Measurements from ENCODE around the gene OR10G6. TPM values are rescaled to one million over a fixed set of nuclear protein-coding genes. Genes with fewer than 3 reads are reported as not detected.

Gene OR10G6
- total and polyA plus RNA-seq, 7 donors: not detected

GRCh38 chr11:123976770-123977560 is 18.0 kb downstream of the OR10G6 start:
- TF ChIP-seq, protein P1, sequence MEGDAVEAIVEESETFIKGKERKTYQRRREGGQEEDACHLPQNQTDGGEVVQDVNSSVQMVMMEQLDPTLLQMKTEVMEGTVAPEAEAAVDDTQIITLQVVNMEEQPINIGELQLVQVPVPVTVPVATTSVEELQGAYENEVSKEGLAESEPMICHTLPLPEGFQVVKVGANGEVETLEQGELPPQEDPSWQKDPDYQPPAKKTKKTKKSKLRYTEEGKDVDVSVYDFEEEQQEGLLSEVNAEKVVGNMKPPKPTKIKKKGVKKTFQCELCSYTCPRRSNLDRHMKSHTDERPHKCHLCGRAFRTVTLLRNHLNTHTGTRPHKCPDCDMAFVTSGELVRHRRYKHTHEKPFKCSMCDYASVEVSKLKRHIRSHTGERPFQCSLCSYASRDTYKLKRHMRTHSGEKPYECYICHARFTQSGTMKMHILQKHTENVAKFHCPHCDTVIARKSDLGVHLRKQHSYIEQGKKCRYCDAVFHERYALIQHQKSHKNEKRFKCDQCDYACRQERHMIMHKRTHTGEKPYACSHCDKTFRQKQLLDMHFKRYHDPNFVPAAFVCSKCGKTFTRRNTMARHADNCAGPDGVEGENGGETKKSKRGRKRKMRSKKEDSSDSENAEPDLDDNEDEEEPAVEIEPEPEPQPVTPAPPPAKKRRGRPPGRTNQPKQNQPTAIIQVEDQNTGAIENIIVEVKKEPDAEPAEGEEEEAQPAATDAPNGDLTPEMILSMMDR (IDR thresholded peaks at IDR 0.05): no peak
- no peak for TF ChIP-seq POLR2A (IDR thresholded peaks at IDR 0.05)
- no peak for TF ChIP-seq EP300 (IDR thresholded peaks at IDR 0.05)
- TF ChIP-seq POLR2AphosphoS5 (IDR thresholded peaks at IDR 0.05): no peak
- WGBS, 2 donors: 89 to 90% methylated on average over 18 of the region's 18 CpGs
- no peaks in the 10 kb centered on the region for H3K9me3 ChIP-seq
- no peak for DNase-seq
- H3K4me1 ChIP-seq: no peaks in the 10 kb centered on the region
- no peak overlapping the region for H3K27ac ChIP-seq
- no peaks in the 10 kb centered on the region for H3K36me3 ChIP-seq
- no peak overlapping the region for H3K4me3 ChIP-seq
- intact Hi-C loops (cut with DNase I): no loop called here
- H3K27me3 ChIP-seq: no peaks in the 10 kb centered on the region

GRCh38 chr11:123973816-123974215 is 21.1 kb downstream of the OR10G6 start:
- no peak for DNase-seq
- intact Hi-C loops (cut with DNase I): no loop called here
- no peak overlapping the region for H3K4me3 ChIP-seq
- WGBS, 2 donors: 77 to 78% methylated on average over 1 of the region's 1 CpG
- H3K4me1 ChIP-seq: no peaks in the 10 kb centered on the region
- H3K36me3 ChIP-seq: no peaks in the 10 kb centered on the region
- H3K9me3 ChIP-seq: no peaks in the 10 kb centered on the region
- H3K27ac ChIP-seq: no peak overlapping the region
- TF ChIP-seq POLR2A (IDR thresholded peaks at IDR 0.05) (no peak), EP300 (IDR thresholded peaks at IDR 0.05) (no peak), POLR2AphosphoS5 (IDR thresholded peaks at IDR 0.05) (no peak)
- TF ChIP-seq, protein P1 (IDR thresholded peaks at IDR 0.05): no peak
- H3K27me3 ChIP-seq: no peaks in the 10 kb centered on the region

DNA sequence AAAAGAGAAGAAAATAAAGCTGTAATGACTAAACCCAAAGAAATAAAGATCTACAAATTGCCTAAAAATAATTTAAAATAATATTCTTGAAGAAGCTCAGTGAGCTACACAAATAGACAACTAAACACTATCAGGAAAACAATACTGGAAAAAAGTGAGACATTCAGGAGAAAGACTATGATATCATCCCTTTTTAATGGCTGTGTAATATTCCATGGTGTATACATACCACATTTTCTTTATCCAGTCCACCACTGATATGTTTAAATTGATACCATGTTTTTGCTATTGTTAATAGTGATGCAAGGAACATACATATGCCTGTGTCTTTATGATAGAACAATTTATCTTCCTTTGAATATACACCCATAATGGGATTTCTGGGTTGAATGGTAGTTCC is 38.2 kb downstream of the OR10G6 start:
- intact Hi-C loops (cut with DNase I): no loop called here
- H3K9me3 ChIP-seq: no peaks in the 10 kb centered on the region
- H3K4me3 ChIP-seq: no peak overlapping the region
- H3K36me3 ChIP-seq: no peaks in the 10 kb centered on the region
- TF ChIP-seq, protein P1 (IDR thresholded peaks at IDR 0.05): no peak
- no peak for TF ChIP-seq POLR2A (IDR thresholded peaks at IDR 0.05)
- TF ChIP-seq POLR2AphosphoS5 (IDR thresholded peaks at IDR 0.05): no peak
- TF ChIP-seq EP300 (IDR thresholded peaks at IDR 0.05): no peak
- H3K27me3 ChIP-seq: no peaks in the 10 kb centered on the region
- no peaks in the 10 kb centered on the region for H3K4me1 ChIP-seq
- no peak overlapping the region for H3K27ac ChIP-seq
- no peak for DNase-seq

DNA sequence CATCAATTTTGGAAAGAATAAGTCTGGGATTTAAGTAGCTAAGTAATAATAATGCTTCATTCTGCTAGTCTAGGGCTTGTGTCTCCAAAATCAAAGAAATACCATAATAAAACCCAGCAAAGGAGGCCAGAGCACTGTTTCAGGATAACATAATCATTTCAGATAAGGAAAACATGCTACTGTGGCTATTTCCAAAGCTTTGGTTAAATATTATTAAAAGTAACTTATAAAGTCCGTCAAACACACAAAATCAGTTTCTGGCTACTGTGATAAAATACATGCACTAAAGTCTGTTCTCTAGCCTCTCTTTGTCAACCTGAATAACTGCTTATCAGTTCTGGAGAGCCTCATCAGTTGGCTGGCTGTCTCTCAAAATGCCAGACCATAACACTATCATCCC is 49.8 kb downstream of the OR10G6 start:
- Histone ChIP-seq H3K36me3 (no peaks in the 10 kb centered on the region), H3K27ac (no peak overlapping the region), H3K4me1 (no peaks in the 10 kb centered on the region), H3K9me3 (no peaks in the 10 kb centered on the region), H3K4me3 (no peak overlapping the region), H3K27me3 (no peaks in the 10 kb centered on the region)
- DNase-seq: no peak
- intact Hi-C loops (cut with DNase I): no loop called here
- TF ChIP-seq, protein P1 (IDR thresholded peaks at IDR 0.05): no peak
- no peak for TF ChIP-seq POLR2AphosphoS5 (IDR thresholded peaks at IDR 0.05)
- no peak for TF ChIP-seq POLR2A (IDR thresholded peaks at IDR 0.05)
- WGBS, 2 donors: 21 to 54% methylated on average over 1 of the region's 1 CpG

Other genes starting within 250 kb of the OR10G6 start
- gene OR6X1, start 240.6 kb downstream of the OR10G6 start, total RNA-seq: not detected
- gene OR6X1, start 240.6 kb downstream of the OR10G6 start, polyA plus RNA-seq: not detected
- gene OR6M1, start 188.8 kb downstream of the OR10G6 start, total RNA-seq: not detected
- not detected for gene OR6M1, start 188.8 kb downstream of the OR10G6 start, polyA plus RNA-seq
- gene TMEM225, start 109.5 kb downstream of the OR10G6 start, total RNA-seq: not detected
- not detected for gene TMEM225, start 109.5 kb downstream of the OR10G6 start, polyA plus RNA-seq
- gene OR8D4, start 93.0 kb downstream of the OR10G6 start, total RNA-seq: not detected
- gene OR8D4, start 93.0 kb downstream of the OR10G6 start, polyA plus RNA-seq: under 1 TPM in 1 of 3 donors, not detected in 2; 0.03 TPM
- gene OR4D5, start 55.5 kb downstream of the OR10G6 start, total RNA-seq: not detected
- gene OR4D5, start 55.5 kb downstream of the OR10G6 start, polyA plus RNA-seq: not detected
- gene OR6T1, start 51.3 kb downstream of the OR10G6 start, total RNA-seq: not detected
- not detected for gene OR6T1, start 51.3 kb downstream of the OR10G6 start, polyA plus RNA-seq
- gene OR10S1, start 17.4 kb downstream of the OR10G6 start, total RNA-seq: not detected
- gene OR10S1, start 17.4 kb downstream of the OR10G6 start, polyA plus RNA-seq: not detected
- gene OR10G4, start 17.8 kb upstream of the OR10G6 start, total RNA-seq: under 1 TPM in 1 of 4 donors, not detected in 3; 0.71 TPM
- gene OR10G4, start 17.8 kb upstream of the OR10G6 start, polyA plus RNA-seq: under 1 TPM in 1 of 3 donors, not detected in 2; 0.03 TPM
- gene OR10G9, start 27.9 kb upstream of the OR10G6 start, total RNA-seq: not detected
- gene OR10G9, start 27.9 kb upstream of the OR10G6 start, polyA plus RNA-seq: not detected
- not detected for gene OR10G8, start 31.6 kb upstream of the OR10G6 start, total RNA-seq
- gene OR10G8, start 31.6 kb upstream of the OR10G6 start, polyA plus RNA-seq: not detected
- not detected for gene OR10G7, start 46.2 kb upstream of the OR10G6 start, total RNA-seq
- not detected for gene OR10G7, start 46.2 kb upstream of the OR10G6 start, polyA plus RNA-seq
- gene VWA5A, start 120.3 kb upstream of the OR10G6 start, total RNA-seq: 10 to 100 TPM; 14.2 to 16.6 (median 14.6) TPM
- gene VWA5A, start 120.3 kb upstream of the OR10G6 start, polyA plus RNA-seq: 10 to 100 TPM; 31.0 to 43.8 (median 34.0) TPM
- gene OR10D3, start 188.2 kb upstream of the OR10G6 start, total RNA-seq: not detected
- gene OR10D3, start 188.2 kb upstream of the OR10G6 start, polyA plus RNA-seq: not detected
- not detected for gene OR8G1, start 245.9 kb upstream of the OR10G6 start, total RNA-seq
- not detected for gene OR8G1, start 245.9 kb upstream of the OR10G6 start, polyA plus RNA-seq